ENCODE data around the gene GMCL1.

DNA sequence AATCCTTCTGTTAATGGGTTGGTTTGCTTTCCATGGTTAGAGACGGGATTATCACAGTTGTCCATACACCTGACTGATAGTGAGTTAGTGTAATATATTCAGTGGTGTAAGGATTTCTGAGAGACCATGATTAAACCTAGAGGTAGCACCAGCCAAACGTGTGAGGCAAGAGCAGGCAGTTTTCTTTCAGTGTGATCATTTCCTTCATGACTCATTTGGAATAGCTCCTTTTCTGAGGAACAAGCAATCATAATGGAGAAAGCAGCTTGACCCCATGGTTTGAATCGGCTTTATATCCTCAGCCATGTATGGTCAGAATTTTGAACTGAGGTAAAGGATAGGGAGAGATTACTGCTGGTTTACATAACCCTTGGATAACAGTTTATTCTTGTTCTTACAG lies 88.4 kb downstream of the GMCL1 start:
- TF ChIP-seq, protein P1, sequence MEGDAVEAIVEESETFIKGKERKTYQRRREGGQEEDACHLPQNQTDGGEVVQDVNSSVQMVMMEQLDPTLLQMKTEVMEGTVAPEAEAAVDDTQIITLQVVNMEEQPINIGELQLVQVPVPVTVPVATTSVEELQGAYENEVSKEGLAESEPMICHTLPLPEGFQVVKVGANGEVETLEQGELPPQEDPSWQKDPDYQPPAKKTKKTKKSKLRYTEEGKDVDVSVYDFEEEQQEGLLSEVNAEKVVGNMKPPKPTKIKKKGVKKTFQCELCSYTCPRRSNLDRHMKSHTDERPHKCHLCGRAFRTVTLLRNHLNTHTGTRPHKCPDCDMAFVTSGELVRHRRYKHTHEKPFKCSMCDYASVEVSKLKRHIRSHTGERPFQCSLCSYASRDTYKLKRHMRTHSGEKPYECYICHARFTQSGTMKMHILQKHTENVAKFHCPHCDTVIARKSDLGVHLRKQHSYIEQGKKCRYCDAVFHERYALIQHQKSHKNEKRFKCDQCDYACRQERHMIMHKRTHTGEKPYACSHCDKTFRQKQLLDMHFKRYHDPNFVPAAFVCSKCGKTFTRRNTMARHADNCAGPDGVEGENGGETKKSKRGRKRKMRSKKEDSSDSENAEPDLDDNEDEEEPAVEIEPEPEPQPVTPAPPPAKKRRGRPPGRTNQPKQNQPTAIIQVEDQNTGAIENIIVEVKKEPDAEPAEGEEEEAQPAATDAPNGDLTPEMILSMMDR (IDR thresholded peaks at IDR 0.05; ENCODE audit: insufficient read depth, low read depth, low read length), result no peak
- no peak for TF ChIP-seq EZH2 (IDR thresholded peaks at IDR 0.05; ENCODE audit: insufficient read depth, low read length)

Measured in astrocyte (in vitro differentiated cells and primary cell).